Measurements from ENCODE around the gene CFHR5.

DNA sequence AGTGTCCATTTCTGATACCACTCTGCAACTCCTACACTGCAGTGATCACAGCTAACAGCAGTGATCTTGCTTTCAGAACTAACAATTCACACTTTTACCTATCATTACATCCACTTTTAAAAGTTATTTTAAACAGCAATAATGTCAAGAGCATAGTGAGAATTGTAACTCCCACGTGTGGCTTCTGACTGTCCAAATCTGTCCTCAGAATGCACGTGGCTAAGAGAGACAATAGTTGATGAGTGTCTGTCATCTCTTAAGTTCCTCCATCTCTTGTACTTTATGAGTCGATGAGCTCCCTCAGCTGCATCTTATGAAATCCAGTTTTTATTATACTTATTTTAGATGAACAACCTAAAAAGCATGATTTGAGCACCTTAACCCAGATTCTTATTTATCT lies 16.5 kb upstream of the CFHR5 start:
- TF ChIP-seq POLR2A (IDR thresholded peaks at IDR 0.05) = no peak
- TF ChIP-seq, protein P1, sequence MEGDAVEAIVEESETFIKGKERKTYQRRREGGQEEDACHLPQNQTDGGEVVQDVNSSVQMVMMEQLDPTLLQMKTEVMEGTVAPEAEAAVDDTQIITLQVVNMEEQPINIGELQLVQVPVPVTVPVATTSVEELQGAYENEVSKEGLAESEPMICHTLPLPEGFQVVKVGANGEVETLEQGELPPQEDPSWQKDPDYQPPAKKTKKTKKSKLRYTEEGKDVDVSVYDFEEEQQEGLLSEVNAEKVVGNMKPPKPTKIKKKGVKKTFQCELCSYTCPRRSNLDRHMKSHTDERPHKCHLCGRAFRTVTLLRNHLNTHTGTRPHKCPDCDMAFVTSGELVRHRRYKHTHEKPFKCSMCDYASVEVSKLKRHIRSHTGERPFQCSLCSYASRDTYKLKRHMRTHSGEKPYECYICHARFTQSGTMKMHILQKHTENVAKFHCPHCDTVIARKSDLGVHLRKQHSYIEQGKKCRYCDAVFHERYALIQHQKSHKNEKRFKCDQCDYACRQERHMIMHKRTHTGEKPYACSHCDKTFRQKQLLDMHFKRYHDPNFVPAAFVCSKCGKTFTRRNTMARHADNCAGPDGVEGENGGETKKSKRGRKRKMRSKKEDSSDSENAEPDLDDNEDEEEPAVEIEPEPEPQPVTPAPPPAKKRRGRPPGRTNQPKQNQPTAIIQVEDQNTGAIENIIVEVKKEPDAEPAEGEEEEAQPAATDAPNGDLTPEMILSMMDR (IDR thresholded peaks at IDR 0.05) = no peak

All from adrenal gland (tissue), 5 donors.